GM23248 (cell line): Measurements from ENCODE around the gene NRDC.

Experiments
- EZH2 ChIP-seq: fragments of 200-600 bp; sonication (generic); IDR thresholded peaks from 2 replicates; pipeline ENCODE4 v1.6.1; 2018; ENCODE audit warnings: antibody characterized with exemption, mild to moderate bottlenecking; ENCODE audit not compliant: insufficient read depth, poor library complexity, severe bottlenecking
- EZH2phosphoT487 ChIP-seq: fragments of 200-600 bp; sonication (generic); IDR thresholded peaks from 2 replicates; pipeline ENCODE4 v1.6.1; 2018; ENCODE audit warnings: antibody characterized with exemption, moderate library complexity, mild to moderate bottlenecking, low read depth; ENCODE audit not compliant: insufficient read depth

DNA sequence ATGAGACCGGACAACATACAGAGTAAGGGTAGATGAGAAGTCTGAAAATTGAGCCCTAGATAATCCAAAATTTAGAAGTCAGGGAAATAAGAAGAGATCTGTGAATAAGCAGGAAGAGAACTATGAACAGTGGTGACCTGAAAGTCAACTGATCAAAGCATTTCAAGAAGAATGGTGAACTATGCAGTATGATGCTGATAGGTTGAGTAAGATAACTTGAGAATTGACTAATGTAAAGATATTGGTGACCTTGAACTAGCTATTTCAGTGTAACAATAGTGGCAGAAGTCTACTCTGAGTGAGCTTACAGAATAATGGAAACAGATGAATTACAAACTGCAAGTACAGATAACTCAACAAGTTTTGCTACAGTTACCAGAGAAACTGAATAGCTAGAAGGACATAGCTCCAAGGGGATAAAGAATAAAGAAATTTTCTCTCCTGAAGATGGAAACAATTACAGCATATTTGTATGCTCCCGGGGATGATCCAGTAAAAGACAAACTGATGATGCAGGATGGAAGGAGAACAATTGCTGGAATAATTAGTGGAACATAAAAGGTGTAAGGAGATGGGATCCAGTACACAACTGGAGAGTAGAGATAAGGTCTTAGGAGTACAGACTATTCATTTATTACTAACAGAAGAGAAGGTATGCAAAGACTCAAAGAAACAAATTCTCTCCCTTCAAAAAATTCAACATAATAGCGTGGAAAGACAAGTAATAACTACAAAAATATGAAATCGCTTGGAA, 10.9 kb downstream of the NRDC start:
- TF ChIP-seq EZH2phosphoT487 (no peak), EZH2 (no peak)
